NT2/D1 (cell line): ENCODE measurements around the gene TMEM178A.

ENCODE experiments used
- DNase-seq: peaks from one replicate; pipeline ENCODE4 v3.0.0-alpha.2; 2011; ENCODE audit warnings: low read depth, low spot score
- H3K27me3 ChIP-seq: 2 replicates; pipeline ENCODE4 v1.6.0; 2011; ENCODE audit warnings: mild to moderate bottlenecking; ENCODE audit not compliant: insufficient read length, insufficient read depth
- H3K36me3 ChIP-seq: 2 replicates; pipeline ENCODE4 v1.6.1; 2011; ENCODE audit warnings: mild to moderate bottlenecking, low read length, mixed read lengths; ENCODE audit not compliant: insufficient read depth, insufficient read length
- H3K4me1 ChIP-seq: 2 replicates; pipeline ENCODE4 v1.5.1; 2011; ENCODE audit not compliant: insufficient read depth, insufficient read length
- H3K4me3 ChIP-seq: 2 replicates; pipeline ENCODE4 v1.5.1; 2011; ENCODE audit warnings: low read depth; ENCODE audit not compliant: insufficient read length
- H3K9ac ChIP-seq: 2 replicates; pipeline ENCODE4 v1.6.0; 2011; ENCODE audit warnings: low read depth; ENCODE audit not compliant: insufficient read length
- H3K9me3 ChIP-seq: 2 replicates; pipeline ENCODE4 v1.5.1; 2011; ENCODE audit warnings: mild to moderate bottlenecking, low read length; ENCODE audit not compliant: insufficient read depth
- SUZ12 ChIP-seq: IDR thresholded peaks from 2 replicates; pipeline ENCODE4 v1.6.1; 2011; ENCODE audit not compliant: insufficient read length, insufficient read depth; ENCODE audit errors: extremely low read depth
- YY1 ChIP-seq: IDR thresholded peaks from 2 replicates; pipeline ENCODE4 v1.6.1; 2011; ENCODE audit not compliant: insufficient read length, insufficient read depth
- ZNF274 ChIP-seq: IDR thresholded peaks from 2 replicates; pipeline ENCODE4 v1.6.1; 2011; ENCODE audit warnings: mild to moderate bottlenecking, low read depth, low read length

Gene TMEM178A

GRCh38 chr2:39733070-39733674 lies 67.5 kb downstream of the TMEM178A start:
- no peak for TF ChIP-seq SUZ12
- TF ChIP-seq ZNF274 = no peak
- no peak for TF ChIP-seq YY1
- H3K27me3 ChIP-seq = no peaks in the 10 kb centered on the region
- no peak overlapping the region for H3K9ac ChIP-seq
- no peaks in the 10 kb centered on the region for H3K9me3 ChIP-seq
- no peaks in the 10 kb centered on the region for H3K4me1 ChIP-seq
- H3K36me3 ChIP-seq = no peaks in the 10 kb centered on the region
- H3K4me3 ChIP-seq = no peak overlapping the region
- no peak for DNase-seq

GRCh38 chr2:39734445-39734844 lies 68.7 kb downstream of the TMEM178A start:
- Histone ChIP-seq H3K4me3 (no peak overlapping the region), H3K9me3 (no peaks in the 10 kb centered on the region), H3K36me3 (no peaks in the 10 kb centered on the region), H3K4me1 (no peaks in the 10 kb centered on the region), H3K9ac (no peak overlapping the region), H3K27me3 (no peaks in the 10 kb centered on the region)
- TF ChIP-seq ZNF274 = no peak
- TF ChIP-seq SUZ12 = no peak
- no peak for TF ChIP-seq YY1
- no peak for DNase-seq

GRCh38 chr2:39735648-39736047 lies 69.9 kb downstream of the TMEM178A start:
- no peaks in the 10 kb centered on the region for H3K9me3 ChIP-seq
- no peaks in the 10 kb centered on the region for H3K36me3 ChIP-seq
- TF ChIP-seq ZNF274 (no peak), SUZ12 (no peak), YY1 (no peak)
- no peaks in the 10 kb centered on the region for H3K27me3 ChIP-seq
- H3K4me3 ChIP-seq = no peak overlapping the region
- no peak for DNase-seq
- no peak overlapping the region for H3K9ac ChIP-seq
- H3K4me1 ChIP-seq = no peaks in the 10 kb centered on the region

GRCh38 chr2:39736640-39737039 lies 70.9 kb downstream of the TMEM178A start:
- Histone ChIP-seq H3K36me3 (no peaks in the 10 kb centered on the region), H3K9ac (no peak overlapping the region), H3K4me3 (no peak overlapping the region), H3K27me3 (no peaks in the 10 kb centered on the region), H3K9me3 (no peaks in the 10 kb centered on the region), H3K4me1 (no peaks in the 10 kb centered on the region)
- no peak for TF ChIP-seq YY1
- TF ChIP-seq SUZ12 = no peak
- no peak for TF ChIP-seq ZNF274
- no peak for DNase-seq

- no peak for TF ChIP-seq YY1
- TF ChIP-seq ZNF274 = no peak
- TF ChIP-seq SUZ12 = no peak
- Histone ChIP-seq H3K27me3 (no peaks in the 10 kb centered on the region), H3K9me3 (no peaks in the 10 kb centered on the region), H3K36me3 (no peaks in the 10 kb centered on the region), H3K4me3 (no peak overlapping the region), H3K4me1 (no peaks in the 10 kb centered on the region), H3K9ac (no peak overlapping the region)
- no peak for DNase-seq
These were observed 71.9 kb downstream of the TMEM178A start for GRCh38 chr2:39737661-39738060.

GRCh38 chr2:39738936-39739335 lies 73.2 kb downstream of the TMEM178A start:
- Histone ChIP-seq H3K9ac (no peak overlapping the region), H3K9me3 (no peaks in the 10 kb centered on the region), H3K27me3 (no peaks in the 10 kb centered on the region), H3K36me3 (no peaks in the 10 kb centered on the region), H3K4me3 (no peak overlapping the region), H3K4me1 (no peaks in the 10 kb centered on the region)
- no peak for TF ChIP-seq SUZ12
- no peak for DNase-seq

- TF ChIP-seq YY1 (no peak), ZNF274 (no peak), SUZ12 (no peak)
- H3K9me3 ChIP-seq = no peaks in the 10 kb centered on the region
These were observed 73.7 kb downstream of the TMEM178A start for GRCh38 chr2:39739386-39739785.

GRCh38 chr2:39741871-39742270 lies 76.2 kb downstream of the TMEM178A start:
- H3K36me3 ChIP-seq = no peaks in the 10 kb centered on the region
- no peaks in the 10 kb centered on the region for H3K9me3 ChIP-seq
- no peak for DNase-seq
- no peak overlapping the region for H3K9ac ChIP-seq
- TF ChIP-seq YY1 (no peak), ZNF274 (no peak), SUZ12 (no peak)
- no peaks in the 10 kb centered on the region for H3K4me1 ChIP-seq
- no peaks in the 10 kb centered on the region for H3K27me3 ChIP-seq
- no peak overlapping the region for H3K4me3 ChIP-seq

More at GRCh38 chr2:39739386-39739785, 73.7 kb downstream of the TMEM178A start:
- Histone ChIP-seq H3K9ac (no peak overlapping the region), H3K36me3 (no peaks in the 10 kb centered on the region), H3K4me1 (no peaks in the 10 kb centered on the region), H3K4me3 (no peak overlapping the region), H3K27me3 (no peaks in the 10 kb centered on the region)
- DNase-seq = no peak
